CD4-positive, alpha-beta T cell treated with Interleukin-4 for 4 hours (primary cell): ENCODE data around the gene SUCO.
"Not testable (repeated sequence)": the region's sequence is repeated elsewhere in the genome, so short reads cannot be mapped to it uniquely, and the experiment has no call there.

Experiments
- DNase-seq: peaks from one replicate; pipeline ENCODE4 v3.0.0-alpha.2; 2020

The SUCO gene

DNA sequence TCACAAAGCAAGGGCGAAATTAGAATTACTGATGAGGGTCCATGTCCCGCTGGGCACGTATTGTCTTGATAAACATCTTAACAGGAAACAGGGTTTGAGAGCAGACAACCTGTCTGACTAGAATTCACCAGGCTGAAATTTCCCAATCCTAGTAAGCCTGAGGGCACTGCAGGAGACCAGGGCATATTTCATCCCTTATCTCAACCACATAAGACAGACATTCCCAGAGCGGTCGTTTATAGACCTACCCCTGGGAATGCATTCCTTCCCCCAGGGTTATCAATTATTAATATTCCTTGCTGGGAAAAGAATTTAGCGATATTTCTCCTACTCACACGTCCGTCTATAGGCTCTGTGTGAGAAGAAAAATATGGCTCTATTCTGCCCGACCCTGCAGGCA, 87.7 kb downstream of the SUCO start:
- not testable (repeated sequence) for DNase-seq

DNA sequence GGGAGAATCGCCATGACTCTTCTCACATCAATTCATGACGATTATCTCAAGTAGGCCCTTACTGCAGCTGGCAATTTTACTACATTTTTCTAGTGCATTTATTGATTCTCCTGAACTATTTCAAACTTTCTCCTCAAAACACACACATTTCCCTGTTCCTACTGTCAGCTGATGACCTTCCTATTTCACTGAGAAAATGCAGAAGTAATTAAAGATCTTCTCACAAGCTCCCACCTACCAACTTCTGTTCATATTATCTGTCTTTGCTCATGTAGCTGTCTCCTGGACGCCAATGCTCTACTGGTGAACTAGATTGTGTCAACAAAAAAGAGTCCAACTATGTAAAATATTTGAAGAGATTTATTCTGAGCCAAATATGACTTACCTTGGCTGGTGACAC, 89.6 kb downstream of the SUCO start:
- no peak for DNase-seq

DNA sequence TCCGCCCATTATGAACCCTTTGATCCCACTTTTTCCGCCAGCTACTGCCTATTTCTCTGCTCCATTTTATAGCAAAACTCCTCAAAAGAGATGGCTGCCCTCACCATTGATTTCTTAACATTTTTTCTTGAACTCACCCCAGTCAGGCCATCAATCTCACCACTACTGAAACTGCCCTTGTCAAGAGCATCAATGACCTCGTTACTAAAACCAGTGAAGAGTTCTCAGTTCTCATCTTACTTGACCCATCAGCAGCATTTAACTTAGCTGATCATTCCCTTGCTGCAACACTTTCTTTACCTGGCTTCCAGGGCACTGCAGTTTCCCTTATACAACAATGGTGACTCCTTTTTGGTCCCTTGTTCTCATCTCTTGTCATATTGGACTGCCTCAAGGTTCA, 90.8 kb downstream of the SUCO start:
- DNase-seq: no peak

DNA sequence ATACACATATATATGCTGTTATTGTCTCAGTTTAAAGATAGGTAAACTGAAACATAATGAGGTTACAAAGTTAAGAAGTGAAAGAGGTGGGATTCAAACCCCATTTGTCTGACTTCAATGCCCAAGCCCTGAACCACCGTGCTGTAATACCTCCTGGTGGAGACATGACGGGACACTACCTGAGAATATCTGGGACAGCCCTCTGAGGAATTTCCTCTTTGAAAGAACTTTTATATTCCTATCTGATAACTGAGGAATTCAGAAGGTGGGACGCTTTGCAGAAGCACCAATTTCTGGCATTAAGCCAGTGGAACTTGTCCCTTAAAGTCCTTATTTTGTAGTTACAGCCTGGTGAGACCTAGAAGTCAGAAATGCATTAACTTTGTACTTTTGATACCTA, 93.9 kb downstream of the SUCO start:
- no peak for DNase-seq

DNA sequence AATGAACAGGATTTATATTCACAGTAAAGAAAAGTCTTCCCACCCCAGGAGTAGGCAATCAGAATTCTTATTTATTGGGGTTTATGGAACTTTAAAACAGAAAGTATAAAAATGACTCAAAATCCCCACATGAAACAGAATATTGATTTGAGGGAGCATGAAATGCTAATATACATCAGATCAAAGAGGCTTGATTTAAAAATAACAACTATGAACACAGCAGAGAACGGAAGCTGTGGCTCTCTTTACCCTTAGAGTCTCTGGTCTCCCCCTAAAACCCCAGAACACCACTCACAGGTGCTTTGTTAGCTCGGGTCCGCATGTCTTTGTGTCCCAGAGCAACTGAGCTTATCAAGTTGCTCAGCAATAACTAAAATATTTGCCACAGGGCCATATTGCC, 94.8 kb downstream of the SUCO start:
- DNase-seq: peak; percentile 46

DNA sequence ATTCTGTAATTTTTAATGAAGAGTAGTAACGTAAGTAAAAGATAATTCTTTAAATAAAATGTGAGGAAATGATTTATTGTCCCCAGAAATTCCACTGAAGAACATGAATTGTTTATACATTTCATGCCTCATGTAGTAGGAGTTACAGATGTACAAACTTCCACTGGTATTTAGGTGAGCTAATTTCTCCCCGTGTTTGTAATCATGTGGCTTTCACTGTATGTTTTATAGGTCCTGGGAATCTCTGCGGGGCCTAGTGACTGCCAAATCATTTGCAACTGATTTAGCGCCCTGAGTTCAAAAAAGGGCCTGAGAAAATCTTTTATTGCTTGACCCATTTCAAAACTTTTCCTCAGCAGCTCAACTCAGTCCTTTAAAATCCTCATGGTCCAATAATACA, 95.5 kb downstream of the SUCO start:
- DNase-seq: no peak

DNA sequence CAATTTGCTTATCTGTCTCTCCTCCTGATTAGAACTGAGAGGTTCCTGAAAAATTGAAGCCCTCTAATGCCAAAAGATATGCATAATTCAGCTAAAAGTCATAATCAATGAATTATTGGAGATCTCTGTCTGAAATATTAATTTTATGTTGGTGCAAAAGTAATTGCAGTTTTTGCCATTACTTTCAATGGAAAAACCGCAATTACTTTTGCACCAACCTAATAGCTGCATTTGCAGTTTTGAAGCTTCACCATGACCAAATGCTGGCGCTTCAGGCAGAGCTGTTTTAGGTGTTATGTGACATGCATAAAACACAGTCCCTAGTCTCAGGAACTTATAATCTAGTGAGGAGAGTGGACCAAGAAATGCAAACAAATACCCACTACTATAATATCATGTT, 96.2 kb downstream of the SUCO start:
- no peak for DNase-seq

DNA sequence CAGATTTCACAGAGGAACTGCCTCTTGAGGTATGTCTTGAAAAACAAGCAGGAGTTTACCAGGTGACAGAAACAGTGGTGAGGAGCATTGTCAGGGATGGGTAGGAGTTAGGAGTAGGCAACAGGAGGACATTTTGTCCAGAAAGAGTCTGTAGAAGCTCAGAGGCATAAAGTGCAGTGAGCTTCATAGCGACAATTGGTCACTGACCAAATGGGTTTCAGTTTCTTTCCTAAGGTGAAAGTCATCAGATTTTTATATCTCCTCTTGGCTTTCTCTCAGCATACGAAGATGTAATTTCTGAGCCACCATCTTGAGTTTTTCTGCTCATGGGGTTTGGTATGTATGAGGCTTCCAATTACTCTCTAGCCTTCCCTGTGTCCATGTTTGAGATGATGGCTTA, 96.7 kb downstream of the SUCO start:
- DNase-seq: no peak

DNA sequence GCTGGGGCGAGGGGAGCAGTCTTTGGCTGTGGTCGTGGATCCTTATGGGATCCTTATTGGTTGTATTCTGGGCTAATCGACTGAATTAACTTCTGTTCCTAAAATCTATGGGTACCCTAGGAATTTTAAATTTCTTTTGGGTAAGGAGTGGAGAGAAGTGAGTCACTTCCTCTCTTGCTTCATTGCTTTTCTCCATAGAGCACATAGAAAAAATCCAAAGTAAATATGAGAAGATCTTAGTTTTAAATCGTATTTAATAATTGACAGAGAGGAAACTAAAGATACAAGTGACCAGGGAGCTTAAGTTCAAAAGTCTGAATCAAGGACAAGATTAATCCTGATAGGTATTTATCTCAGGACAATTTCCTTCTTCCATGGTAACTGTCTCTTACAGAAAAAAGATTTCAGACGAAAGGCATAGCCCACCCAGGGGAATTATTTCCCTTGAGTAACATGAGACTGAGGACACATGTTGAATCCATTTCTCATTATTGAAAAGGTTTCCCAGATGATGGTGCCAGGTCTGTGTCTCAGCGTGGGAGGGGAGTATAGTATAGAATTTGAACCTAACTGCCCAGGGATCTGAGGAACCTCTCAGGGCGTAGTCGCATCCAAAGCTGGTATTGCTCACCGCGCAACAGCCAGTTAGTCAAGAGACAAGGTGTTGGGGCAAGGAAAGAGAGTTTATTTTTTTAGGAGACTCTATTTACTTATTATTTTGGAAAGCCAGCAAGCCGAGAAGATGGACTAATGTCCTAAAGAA, 97.3 kb downstream of the SUCO start:
- no peak for DNase-seq

DNA sequence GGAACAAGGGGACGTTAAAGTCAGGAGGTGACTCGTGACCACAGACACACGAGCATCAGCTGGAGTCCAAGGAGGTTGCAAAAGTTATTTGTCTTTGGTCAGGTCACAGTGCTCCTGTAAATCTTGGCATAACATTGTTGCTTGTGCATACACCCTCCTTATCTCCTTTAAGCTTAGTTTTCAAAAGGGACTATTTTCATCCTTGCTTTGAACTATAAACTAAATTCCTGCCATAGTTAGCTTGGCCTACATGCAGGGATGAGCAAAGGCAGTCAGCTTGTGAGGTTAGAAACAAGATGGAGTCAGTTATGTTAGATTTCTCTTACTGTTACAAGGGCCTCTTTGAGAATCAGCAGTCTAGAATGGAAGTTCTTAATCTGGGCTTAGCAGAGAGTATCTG, 97.9 kb downstream of the SUCO start:
- DNase-seq: no peak

DNA sequence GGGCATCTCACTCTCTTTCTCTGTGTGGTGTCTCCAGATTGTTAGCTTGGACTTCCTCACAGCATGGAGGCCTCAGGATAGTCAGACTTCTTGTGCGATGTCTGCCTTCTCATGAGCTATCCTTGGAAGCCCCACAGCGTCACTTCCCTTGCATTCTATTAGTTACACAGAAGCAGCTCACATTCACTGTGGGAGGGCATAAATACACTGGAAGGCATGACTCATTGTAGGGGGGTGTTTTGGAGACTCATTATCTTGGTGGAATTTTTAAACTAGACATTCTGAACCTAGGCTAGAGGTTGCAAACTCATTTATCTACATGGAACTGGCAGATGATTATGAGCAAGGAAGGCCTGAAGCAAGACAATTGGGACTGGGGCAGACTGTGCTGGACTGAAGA, 104.6 kb downstream of the SUCO start:
- DNase-seq: peak; percentile 55

DNA sequence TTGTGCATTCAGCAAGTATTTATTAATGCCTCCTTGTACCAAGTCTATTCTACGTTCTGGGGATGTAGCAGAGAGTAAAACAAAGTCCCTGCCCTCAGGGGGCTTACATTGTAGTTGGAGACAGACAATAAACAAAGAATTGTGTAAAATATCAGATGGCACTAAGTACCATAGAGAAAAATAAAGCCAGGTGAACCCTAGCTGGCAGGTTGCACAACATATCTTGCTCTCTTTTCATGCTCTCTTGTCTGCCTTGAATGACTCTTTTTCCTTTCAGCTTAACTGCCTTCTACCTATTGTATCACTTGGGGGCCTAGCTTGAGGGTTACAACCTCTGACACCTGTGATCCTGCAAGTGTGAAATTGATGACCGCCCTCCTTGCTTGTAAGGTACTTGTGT, 105.3 kb downstream of the SUCO start:
- no peak for DNase-seq

DNA sequence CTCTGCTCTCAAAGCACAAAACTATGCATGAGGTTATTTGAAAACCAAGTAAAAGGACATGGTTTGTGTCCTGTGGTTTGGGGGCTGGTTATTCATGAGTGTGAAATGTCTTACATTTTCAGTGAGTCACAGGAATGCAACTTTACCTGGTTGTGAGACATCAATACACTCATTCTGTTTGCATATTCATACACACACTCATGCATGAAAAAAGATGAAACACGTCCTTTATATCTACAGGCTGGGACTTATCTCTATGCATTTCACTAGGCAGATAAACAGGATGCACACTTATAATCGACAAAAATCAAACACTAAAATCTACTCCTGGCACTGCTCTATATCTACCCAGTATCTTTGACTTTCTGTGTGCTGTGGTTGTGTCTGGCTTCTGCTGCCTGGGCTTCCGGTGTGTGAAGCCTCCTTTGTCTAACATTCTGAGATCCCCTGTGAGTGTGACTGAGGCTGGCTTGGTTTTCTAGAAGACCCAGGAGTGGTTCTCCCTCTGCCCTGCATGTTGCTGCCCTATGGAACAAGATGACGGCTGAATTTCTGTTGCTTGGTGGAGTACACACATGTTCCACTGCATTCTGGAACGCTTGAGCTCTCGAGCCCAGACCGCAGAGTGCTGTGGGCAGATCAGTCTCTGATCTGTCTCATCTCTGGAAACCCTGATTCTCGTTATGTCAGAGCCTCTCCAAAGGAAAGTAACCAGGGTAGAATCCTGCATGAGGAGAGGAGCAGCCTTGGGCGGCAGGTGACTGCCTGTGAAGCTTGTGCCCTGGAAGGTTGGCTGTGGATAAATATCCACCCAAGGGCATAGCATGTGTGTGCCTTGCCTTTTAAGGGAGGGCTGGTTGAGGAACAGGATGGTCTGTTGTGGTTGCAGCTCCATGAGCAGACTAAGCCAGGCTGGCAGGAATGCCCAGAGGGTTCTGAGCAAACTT, 106.2 kb downstream of the SUCO start:
- peak; percentile 90 for DNase-seq

DNA sequence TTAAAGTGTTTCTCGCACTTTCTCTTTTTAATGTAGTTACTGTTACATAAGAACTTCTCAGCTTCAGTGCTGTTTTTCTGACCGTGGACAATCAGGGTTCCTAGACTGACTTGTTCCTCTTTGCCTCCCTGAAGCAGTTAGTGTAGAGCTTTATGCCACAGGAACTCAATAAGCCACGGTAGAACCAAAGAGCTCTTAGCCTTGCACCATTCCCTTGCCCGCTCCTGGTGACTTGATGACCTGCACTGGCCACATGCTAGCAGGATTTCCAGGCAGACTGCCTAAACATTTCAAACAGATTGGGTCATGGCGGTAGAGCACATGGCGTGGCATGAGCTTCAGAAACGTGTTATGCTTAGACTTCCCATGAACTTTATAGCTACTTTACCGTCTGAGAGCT, 107.2 kb downstream of the SUCO start:
- DNase-seq: no peak

DNA sequence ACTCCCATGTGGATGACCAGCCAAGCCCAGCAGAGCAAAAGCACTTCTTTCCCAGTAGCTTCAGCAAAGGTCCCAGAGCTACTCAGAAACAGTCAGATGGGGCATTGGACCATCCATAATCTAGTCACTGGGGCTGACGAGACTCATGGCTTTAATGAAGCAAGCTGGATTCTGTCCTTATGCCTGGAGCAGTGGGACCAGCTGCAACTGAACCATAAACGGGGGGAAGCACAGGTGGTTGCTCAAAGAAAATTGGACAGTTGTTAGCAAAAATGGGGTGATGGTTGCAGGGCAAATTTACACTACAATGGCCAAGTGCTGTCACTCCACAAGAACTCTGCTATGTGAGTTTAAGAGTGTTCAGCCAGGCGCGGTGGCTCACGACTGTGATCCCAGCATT, 108.5 kb downstream of the SUCO start:
- no peak for DNase-seq

DNA sequence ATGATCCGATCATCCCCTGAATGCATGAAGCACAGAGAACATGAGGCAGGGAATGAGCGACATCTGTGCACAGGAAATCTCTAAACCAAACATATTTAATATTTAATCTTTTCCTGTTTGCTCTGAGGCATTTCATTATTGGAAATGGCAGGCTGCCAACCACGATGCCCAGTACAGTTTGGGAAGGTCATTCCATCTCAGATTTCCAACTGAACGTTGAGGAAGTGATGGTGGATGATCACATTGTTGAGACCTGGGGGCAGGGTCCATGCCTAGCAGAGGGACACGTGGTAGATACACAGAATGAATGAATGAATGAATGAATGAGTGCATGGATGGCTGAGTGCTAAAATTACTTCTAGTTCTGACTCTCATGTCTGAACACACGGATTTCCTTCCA, 110.0 kb downstream of the SUCO start:
- no peak for DNase-seq

DNA sequence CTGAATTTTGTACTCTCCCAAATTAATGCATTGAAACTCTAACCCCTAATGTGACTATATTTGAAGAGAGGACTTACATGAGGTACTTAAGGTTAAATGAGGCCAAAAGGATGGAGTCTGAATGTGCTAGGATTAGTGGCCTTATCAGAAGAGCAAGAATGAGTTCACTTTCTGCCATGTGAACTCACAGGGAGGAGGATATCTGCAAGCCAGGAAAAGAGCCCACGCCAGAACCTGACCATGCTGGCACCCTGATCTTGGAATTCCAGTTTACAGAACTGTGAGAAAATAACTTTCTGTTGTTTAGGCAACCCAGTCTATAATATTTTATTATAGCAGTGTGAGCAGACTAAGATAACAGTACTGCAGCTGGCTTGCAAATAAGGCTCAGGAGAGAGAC, 113.7 kb downstream of the SUCO start:
- DNase-seq: no peak

DNA sequence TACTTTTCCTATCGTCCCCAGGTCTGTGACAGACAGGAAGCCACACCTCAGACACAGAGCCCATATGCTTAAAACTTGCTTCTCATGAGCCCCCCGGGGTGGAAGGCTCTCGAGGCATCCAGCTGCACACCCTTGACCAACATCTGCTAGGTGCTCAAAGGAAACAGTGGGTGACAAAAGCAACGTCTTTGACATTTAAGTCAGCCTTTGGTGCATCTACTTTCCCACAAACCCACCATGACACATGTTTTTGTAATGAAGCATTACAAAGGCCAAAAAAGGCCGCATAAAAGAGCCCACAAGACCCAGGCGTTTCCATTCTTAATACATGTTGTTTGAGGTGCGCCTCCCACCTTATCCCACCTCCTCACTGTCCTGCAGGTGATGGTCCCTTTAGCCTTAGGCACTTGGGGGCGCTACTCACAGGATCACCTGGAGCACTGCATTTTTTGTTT, 114.2 kb downstream of the SUCO start:
- DNase-seq: peak; percentile 65

DNA sequence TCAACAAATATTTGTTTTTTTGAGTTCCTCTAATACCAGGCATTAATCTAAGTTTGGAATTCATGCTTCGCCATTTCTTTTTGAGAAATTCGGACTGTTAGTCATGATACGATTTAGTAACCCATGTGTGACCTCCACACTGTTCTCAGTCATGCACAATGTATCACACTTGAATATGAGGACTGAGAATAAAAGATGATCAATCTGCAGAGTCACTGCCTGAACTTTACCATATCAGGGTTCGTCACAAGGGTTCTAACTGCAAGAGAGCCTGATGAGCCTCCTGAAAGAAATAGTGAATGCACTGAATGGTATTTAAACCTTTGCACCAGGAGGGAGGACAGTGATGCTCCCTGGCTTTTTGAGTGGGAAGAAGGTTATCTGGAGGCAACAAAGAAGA, 115.0 kb downstream of the SUCO start:
- DNase-seq: no peak

DNA sequence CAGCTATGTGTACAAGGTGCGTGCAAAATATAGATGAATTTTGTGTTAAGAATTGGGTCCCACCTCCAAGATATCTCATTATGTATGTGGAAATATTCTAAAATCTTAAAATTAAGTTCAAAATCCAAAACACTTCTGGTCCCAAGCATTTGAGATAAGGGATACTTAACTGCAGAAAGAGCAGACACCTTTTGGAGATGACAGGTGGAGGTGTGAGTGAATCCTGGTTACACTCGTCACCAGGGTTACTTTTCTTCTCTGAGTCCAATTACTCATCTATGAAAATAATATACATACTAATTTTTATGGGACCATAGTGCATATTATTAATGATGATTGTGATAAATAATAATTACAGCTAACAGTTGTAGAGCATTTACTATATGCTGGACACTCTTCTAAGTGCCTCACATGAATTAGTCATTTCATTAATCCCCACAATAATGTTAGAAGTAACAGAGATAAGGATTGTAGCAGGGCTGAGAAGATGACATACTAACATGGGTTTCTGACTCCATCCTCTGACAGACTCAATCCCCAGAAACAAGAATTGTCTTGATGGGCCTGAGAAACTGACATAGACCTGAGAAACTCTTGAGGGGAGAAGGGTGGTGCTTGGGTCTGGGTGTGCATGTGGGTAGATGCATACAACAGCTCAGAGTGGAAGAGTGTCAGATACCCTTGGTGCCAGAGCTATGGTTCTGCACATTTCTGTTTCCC, 117.7 kb downstream of the SUCO start:
- DNase-seq: no peak

DNA sequence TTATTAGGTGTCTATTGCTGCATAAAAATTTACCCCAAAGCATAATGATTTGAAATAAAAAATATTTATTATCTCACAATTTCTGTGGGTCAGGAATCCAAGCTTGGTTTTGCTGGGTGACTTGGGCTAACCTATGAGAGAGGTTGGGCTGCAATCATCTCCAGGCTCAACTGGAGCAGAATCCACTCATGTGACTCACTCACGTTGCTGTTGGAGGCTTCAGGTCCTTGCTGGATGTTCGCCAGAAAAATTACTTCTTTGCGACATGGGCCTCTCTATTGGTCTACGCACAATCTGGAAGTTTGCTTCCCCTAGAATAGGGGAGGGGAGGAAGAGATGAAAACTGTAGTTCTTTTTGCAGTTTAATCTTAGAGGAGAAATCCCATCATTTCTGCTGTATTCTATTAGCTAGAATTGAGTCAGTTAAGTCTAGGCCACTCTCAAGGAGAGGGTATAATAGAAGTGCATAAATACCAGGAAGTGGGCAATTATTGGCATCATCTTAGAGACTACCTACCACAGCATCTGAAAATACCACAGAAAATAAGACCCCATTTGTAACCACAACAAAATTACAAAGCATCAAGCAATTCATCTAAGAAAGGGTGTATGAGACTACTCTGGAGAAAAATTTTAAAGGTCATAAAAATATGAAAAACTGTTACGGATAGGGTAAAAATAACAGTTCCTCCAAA, 120.2 kb downstream of the SUCO start:
- DNase-seq: no peak

DNA sequence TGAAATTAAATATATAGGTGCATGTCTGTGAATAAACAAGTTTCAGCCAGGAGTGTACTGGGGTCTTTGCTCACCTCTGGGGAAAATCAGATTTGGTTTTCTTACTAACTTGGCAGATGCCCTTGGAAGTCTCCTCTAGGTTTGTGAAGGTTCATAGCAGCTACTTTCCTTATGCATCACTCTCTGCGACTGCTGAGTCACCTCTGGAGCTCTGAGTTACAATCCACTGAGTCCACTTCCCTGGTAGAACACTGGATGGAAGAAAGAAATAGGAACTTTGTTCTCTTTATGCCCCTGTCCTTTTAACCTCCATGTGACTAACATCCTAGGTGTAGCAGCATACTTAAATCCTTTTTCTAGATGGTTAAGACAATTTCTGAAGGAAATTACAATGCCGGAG, 121.6 kb downstream of the SUCO start:
- DNase-seq: no peak

DNA sequence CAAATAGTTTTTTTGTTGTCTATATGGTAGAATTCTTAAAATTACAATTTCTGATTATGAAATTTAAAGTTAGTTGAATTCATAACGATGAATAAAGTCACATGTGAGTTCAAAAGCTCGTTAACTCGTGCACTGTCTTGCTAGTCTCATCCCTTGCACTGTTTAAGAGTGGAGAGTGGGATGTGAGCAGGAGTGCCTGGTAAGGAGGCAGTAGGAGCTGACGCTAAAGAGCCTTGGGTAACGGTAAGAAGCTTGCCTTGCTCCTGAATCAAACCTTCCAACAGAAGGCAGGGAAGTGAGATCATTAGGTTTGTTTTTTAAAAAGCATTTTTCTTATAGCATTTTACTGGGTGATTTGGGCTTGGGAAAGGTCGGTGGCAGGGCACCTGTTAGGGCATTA, 123.6 kb downstream of the SUCO start:
- no peak for DNase-seq
